HepG2 (cell line): Measurements from ENCODE around the gene BIRC5. TPM values are rescaled to one million over a fixed set of nuclear protein-coding genes. Genes with fewer than 3 reads are reported as not detected.
A peak's percentile ranks its signal among the peaks of the same experiment; 100 is the strongest.

Source experiments
- AHDC1 ChIP-seq: sonication (generic); formaldehyde crosslinking; IDR thresholded peaks from 2 replicates; pipeline ENCODE4 v1.5.1; 2020; ENCODE audit warnings: mild to moderate bottlenecking, missing genetic modification reagents, borderline replicate concordance
- CCAR2 ChIP-seq: fragments of 200-400 bp; formaldehyde crosslinking; optimal IDR thresholded peaks from 2 replicates; pipeline ENCODE3; 2018; ENCODE audit warnings: low read depth, mild to moderate bottlenecking, low read length, moderate library complexity
- CENPX ChIP-seq: sonication (generic); formaldehyde crosslinking; IDR thresholded peaks from 2 replicates; pipeline ENCODE4 v1.9.0; 2021; ENCODE audit warnings: mild to moderate bottlenecking, missing genetic modification reagents, moderate library complexity
- HNF4G ChIP-seq, 2 experiments: sonication (generic) in 1 of 2; formaldehyde crosslinking in 1 of 2; IDR thresholded peaks; 2 replicates each; pipeline versions ENCODE4 v1.4.0 to v1.6.1; 2011 to 2020; ENCODE audit warnings: borderline replicate concordance in 2 of 2, low read depth in 2 of 2, mild to moderate bottlenecking in 2 of 2, low read length in 1 of 2, missing genetic modification reagents in 1 of 2, moderate library complexity in 1 of 2
- HOXA7 ChIP-seq: sonication (generic); formaldehyde crosslinking; IDR thresholded peaks from 2 replicates; pipeline ENCODE4 v1.8.1; 2022; ENCODE audit warnings: mild to moderate bottlenecking, missing genetic modification reagents, moderate library complexity
- IRF1 ChIP-seq: sonication (generic); formaldehyde crosslinking; IDR thresholded peaks from 2 replicates; pipeline ENCODE4 v1.4.0; 2020; ENCODE audit warnings: low read depth, mild to moderate bottlenecking, missing genetic modification reagents
- MEIS1 ChIP-seq: sonication (generic); formaldehyde crosslinking; IDR thresholded peaks from 2 replicates; pipeline ENCODE4 v1.9.0; 2021; ENCODE audit warnings: mild to moderate bottlenecking, missing genetic modification reagents, moderate library complexity, borderline replicate concordance
- POLR2AphosphoS2 ChIP-seq: IDR thresholded peaks from 2 replicates; pipeline ENCODE4 v1.6.1; 2011; ENCODE audit warnings: low read depth, low read length, improper control_type of control experiment
- REST ChIP-seq, 2 experiments: IDR thresholded peaks; 2 replicates each; pipeline ENCODE4 v1.6.1; 2011 to 2012; ENCODE audit warnings: low read length in 2 of 2, borderline replicate concordance in 1 of 2, low read depth in 1 of 2, mild to moderate bottlenecking in 1 of 2, moderate library complexity in 1 of 2
- ZBTB26 ChIP-seq: IDR thresholded peaks from 2 replicates; pipeline ENCODE4 v1.6.1; 2016; ENCODE audit warnings: missing compliant biosample characterization, missing genetic modification reagents, borderline replicate concordance
- ZBTB8A ChIP-seq: sonication (generic); formaldehyde crosslinking; IDR thresholded peaks from 2 replicates; pipeline ENCODE4 v1.4.0; 2020; ENCODE audit warnings: mild to moderate bottlenecking, low read depth, missing genetic modification reagents, borderline replicate concordance
- ZKSCAN1 ChIP-seq: fragments of 150-350 bp; IDR thresholded peaks from 2 replicates; pipeline ENCODE4 v1.6.1; 2014; ENCODE audit warnings: low read length
- ZNF598 ChIP-seq: sonication (generic); formaldehyde crosslinking; IDR thresholded peaks from 2 replicates; pipeline ENCODE4 v1.5.1; 2020; ENCODE audit warnings: mild to moderate bottlenecking, missing genetic modification reagents, borderline replicate concordance
- ZNF709 ChIP-seq: sonication (generic); formaldehyde crosslinking; IDR thresholded peaks from 2 replicates; pipeline ENCODE4 v1.5.0; 2020; ENCODE audit warnings: mild to moderate bottlenecking, missing genetic modification reagents
- ZNF775 ChIP-seq: sonication (generic); formaldehyde crosslinking; IDR thresholded peaks from 2 replicates; pipeline ENCODE4 v1.4.0; 2020; ENCODE audit warnings: missing genetic modification reagents, mild to moderate bottlenecking, moderate library complexity, borderline replicate concordance
- polyA plus RNA-seq, 8 experiments: library from polyadenylated mRNA; depleted of rRNA in 3 of 8; stranded (reverse) in 7 of 8; unstranded in 1 of 8; fragments of >200 nt; fragmentation: Illumina TruSeq in 4 of 8; extraction: Trizol in 4 of 8; gene quantifications; 2 replicates each; pipeline versions ENCODE4 v1.2.1 to v1.2.3, GENCODE V29; 2011 to 2016; ENCODE audit warnings: low read depth in 4 of 8, missing spikeins in 1 of 8, mixed read lengths in 1 of 8; ENCODE audit not compliant: insufficient read depth in 1 of 8
- total RNA-seq, 5 experiments: library from RNA; depleted of rRNA; stranded (reverse); fragments of >200 nt; fragmentation: Illumina TruSeq; extraction: Trizol; gene quantifications; 2 replicates each; pipeline ENCODE4 v1.2.3, GENCODE V29; 2016; ENCODE audit warnings: low read depth in 1 of 5

Gene BIRC5
- total and polyA plus RNA-seq, 2 of the 13 experiments (the other 11 are each of a cell fraction or from before 2014, with no cell fraction given): 30.3 to 135 TPM

- TF ChIP-seq HNF4G (IDR thresholded peaks at IDR 0.05; ENCODE audit: borderline replicate concordance, low read depth, low read length) (no peak), HNF4G (CRISPR knock-in tag; IDR thresholded peaks at IDR 0.05; ENCODE audit: borderline replicate concordance, low read depth) (0 out of 2 replicates have a peak, but pooled peaks have one; percentile 49), CENPX (no peak), IRF1 (CRISPR knock-in tag) (no peak), ZNF598 (CRISPR knock-in tag) (no peak), AHDC1 (CRISPR knock-in tag) (no peak), ZNF775 (CRISPR knock-in tag) (no peak), ZNF709 (no peak), CCAR2 (no peak), ZBTB8A (no peak), MEIS1 (CRISPR knock-in tag) (no peak), POLR2AphosphoS2 (no peak), ZBTB26 (CRISPR knock-in tag) (peak; percentile 62; the same call in 1 of the 2 replicates), REST (IDR thresholded peaks at IDR 0.05; ENCODE audit: borderline replicate concordance in 1 of 2, low read depth in 1 of 2, low read length in 2 of 2) (no peak), HOXA7 (CRISPR knock-in tag) (no peak), ZKSCAN1 (no peak)
Measured at GRCh38 chr17:78250891-78251772, 37.1 kb downstream of the BIRC5 start (continued).
